Subcutaneous adipose tissue (tissue), 4 donors: ENCODE measurements around the gene PCDHA7. TPM values are rescaled to one million over a fixed set of nuclear protein-coding genes. Genes with fewer than 3 reads are reported as not detected.

ENCODE experiments used
- total RNA-seq, 4 donors: library from RNA; depleted of rRNA; stranded (reverse); fragments of >200 nt; gene quantifications; one replicate each; pipeline ENCODE4 v1.1.0, GENCODE V29; 2016
- TF ChIP-seq, protein P1 (sequence below): fragments of 450-650 bp; IDR thresholded peaks from one replicate; pipeline ENCODE4 v1.5.1; 2016; ENCODE audit warnings: low read depth, mild to moderate bottlenecking, control low read depth, antibody characterized with exemption, moderate library complexity

The PCDHA7 gene
- total RNA-seq, 4 donors from 2014 or later: 0.17 to 0.44 (median 0.26) TPM

DNA sequence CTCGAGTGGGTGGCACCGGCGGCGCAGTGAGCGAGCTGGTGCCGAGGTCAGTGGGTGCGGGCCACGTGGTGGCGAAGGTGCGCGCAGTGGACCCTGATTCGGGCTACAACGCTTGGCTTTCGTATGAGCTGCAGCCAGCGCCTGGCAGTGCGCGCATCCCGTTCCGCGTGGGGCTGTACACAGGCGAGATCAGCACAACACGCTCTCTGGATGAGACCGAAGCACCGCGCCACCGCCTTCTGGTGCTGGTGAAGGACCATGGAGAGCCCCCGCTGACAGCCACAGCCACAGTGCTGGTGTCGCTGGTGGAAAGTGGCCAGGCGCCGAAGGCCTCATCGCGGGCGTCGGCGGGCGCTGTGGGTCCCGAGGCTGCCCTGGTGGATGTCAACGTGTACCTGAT, 10.6 kb upstream of the PCDHA7 start:
- TF ChIP-seq, protein P1, sequence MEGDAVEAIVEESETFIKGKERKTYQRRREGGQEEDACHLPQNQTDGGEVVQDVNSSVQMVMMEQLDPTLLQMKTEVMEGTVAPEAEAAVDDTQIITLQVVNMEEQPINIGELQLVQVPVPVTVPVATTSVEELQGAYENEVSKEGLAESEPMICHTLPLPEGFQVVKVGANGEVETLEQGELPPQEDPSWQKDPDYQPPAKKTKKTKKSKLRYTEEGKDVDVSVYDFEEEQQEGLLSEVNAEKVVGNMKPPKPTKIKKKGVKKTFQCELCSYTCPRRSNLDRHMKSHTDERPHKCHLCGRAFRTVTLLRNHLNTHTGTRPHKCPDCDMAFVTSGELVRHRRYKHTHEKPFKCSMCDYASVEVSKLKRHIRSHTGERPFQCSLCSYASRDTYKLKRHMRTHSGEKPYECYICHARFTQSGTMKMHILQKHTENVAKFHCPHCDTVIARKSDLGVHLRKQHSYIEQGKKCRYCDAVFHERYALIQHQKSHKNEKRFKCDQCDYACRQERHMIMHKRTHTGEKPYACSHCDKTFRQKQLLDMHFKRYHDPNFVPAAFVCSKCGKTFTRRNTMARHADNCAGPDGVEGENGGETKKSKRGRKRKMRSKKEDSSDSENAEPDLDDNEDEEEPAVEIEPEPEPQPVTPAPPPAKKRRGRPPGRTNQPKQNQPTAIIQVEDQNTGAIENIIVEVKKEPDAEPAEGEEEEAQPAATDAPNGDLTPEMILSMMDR: no peak

GRCh38 chr5:140827704-140828361, 6.2 kb upstream of the PCDHA7 start, which contains the start of gene PCDHA6:
PCDHA6 (plus strand) TSS chr5:140827960; CDS start chr5:140828092, 132 bp downstream.
- TF ChIP-seq, protein P1: no peak

- TF ChIP-seq, protein P1: no peak
These were observed 5.7 kb upstream of the PCDHA7 start for GRCh38 chr5:140828362-140828737.

DNA sequence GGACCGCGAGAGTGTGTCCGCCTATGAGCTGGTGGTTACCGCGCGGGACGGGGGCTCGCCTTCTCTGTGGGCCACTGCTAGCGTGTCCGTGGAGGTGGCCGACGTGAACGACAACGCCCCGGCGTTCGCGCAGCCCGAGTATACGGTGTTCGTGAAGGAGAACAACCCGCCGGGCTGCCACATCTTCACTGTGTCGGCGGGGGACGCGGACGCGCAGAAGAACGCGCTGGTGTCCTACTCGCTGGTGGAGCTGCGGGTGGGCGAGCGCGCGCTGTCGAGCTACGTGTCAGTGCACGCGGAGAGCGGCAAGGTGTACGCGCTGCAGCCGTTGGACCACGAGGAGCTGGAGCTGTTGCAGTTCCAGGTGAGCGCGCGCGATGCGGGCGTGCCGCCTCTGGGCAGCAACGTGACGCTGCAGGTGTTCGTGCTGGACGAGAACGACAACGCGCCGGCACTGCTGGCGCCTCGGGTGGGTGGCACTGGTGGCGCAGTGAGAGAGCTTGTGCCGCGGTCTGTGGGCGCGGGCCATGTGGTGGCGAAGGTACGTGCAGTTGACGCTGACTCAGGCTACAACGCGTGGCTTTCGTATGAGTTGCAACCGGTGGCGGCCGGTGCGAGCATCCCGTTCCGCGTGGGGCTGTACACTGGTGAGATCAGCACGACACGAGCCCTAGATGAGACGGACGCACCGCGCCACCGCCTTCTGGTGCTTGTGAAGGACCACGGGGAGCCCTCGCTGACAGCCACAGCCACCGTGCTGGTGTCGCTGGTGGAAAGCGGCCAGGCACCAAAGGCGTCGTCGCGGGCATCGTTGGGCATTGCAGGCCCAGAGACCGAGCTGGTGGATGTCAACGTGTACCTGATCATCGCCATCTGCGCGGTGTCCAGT, 1.8 kb downstream of the PCDHA7 start:
- TF ChIP-seq, protein P1: no peak

- TF ChIP-seq, protein P1: no peak
These were observed 7.2 kb downstream of the PCDHA7 start, which contains the start of gene PCDHA8 for GRCh38 chr5:140840978-140841962. PCDHA8 (plus strand) TSS chr5:140841187; CDS start chr5:140841322, 135 bp downstream.

DNA sequence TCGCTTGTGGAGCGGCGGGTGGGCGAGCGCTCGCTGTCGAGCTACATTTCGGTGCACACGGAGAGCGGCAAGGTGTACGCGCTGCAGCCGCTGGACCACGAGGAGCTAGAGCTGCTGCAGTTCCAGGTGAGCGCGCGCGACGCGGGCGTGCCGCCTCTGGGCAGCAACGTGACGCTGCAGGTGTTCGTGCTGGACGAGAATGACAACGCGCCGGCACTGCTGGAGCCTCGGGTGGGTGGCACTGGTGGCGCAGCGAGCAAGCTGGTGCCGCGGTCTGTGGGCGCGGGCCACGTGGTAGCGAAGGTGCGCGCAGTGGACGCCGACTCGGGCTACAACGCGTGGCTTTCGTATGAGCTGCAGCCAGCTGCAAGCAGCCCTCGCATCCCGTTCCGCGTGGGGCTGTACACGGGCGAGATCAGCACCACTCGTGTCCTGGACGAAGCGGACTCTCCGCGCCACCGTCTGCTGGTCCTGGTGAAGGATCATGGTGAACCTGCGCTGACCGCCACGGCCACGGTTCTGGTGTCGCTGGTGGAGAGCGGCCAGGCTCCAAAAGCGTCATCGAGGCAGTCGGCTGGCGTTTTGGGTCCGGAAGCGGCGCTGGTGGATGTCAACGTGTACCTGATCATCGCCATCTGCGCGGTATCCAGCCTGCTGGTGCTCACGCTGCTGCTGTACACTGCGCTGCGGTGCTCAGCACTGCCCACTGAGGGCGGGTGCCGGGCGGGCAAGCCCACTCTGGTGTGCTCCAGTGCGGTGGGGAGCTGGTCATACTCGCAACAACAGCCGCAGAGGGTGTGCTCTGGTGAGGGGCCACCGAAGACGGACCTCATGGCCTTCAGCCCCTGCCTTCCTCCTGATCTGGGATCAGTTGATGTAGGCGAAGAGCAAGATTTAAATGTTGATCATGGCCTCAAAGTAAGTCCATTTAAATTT, 9.0 kb downstream of the PCDHA7 start:
- TF ChIP-seq, protein P1: no peak
